Lower leg skin (tissue), 3 donors: ENCODE measurements around the gene BIRC5.

ENCODE experiments used
- POLR2A ChIP-seq, 2 donors: fragments of 450-650 bp; IDR thresholded peaks; one replicate each; pipeline ENCODE4 v1.6.1; 2016 to 2017; ENCODE audit warnings: antibody characterized with exemption in 2 of 2, mild to moderate bottlenecking in 1 of 2, moderate library complexity in 1 of 2
- TF ChIP-seq, protein P1 (sequence below), 3 donors: fragments of 450-650 bp; IDR thresholded peaks; one replicate each; pipeline ENCODE4 v1.5.1; 2016; ENCODE audit warnings: antibody characterized with exemption in 3 of 3, mild to moderate bottlenecking in 3 of 3, moderate library complexity in 2 of 3

GRCh38 chr17:78268191-78268874 is 54.3 kb downstream of the BIRC5 start:
- TF ChIP-seq, protein P1, sequence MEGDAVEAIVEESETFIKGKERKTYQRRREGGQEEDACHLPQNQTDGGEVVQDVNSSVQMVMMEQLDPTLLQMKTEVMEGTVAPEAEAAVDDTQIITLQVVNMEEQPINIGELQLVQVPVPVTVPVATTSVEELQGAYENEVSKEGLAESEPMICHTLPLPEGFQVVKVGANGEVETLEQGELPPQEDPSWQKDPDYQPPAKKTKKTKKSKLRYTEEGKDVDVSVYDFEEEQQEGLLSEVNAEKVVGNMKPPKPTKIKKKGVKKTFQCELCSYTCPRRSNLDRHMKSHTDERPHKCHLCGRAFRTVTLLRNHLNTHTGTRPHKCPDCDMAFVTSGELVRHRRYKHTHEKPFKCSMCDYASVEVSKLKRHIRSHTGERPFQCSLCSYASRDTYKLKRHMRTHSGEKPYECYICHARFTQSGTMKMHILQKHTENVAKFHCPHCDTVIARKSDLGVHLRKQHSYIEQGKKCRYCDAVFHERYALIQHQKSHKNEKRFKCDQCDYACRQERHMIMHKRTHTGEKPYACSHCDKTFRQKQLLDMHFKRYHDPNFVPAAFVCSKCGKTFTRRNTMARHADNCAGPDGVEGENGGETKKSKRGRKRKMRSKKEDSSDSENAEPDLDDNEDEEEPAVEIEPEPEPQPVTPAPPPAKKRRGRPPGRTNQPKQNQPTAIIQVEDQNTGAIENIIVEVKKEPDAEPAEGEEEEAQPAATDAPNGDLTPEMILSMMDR (IDR thresholded peaks at IDR 0.05) = no peak
- TF ChIP-seq POLR2A (IDR thresholded peaks at IDR 0.05) = no peak
